Subcutaneous preadipocyte (primary cell): ENCODE measurements around the gene MYZAP. TPM values are rescaled to one million over a fixed set of nuclear protein-coding genes. Genes with fewer than 3 reads are reported as not detected.

Source experiments
- total RNA-seq: library from RNA; depleted of rRNA; stranded (reverse); fragments of >200 nt; gene quantifications from 2 replicates; pipeline ENCODE4 v1.2.3, GENCODE V29; 2012

Gene MYZAP
- total RNA-seq: under 0.01 and 0.59 TPM in 2 replicates

DNA sequence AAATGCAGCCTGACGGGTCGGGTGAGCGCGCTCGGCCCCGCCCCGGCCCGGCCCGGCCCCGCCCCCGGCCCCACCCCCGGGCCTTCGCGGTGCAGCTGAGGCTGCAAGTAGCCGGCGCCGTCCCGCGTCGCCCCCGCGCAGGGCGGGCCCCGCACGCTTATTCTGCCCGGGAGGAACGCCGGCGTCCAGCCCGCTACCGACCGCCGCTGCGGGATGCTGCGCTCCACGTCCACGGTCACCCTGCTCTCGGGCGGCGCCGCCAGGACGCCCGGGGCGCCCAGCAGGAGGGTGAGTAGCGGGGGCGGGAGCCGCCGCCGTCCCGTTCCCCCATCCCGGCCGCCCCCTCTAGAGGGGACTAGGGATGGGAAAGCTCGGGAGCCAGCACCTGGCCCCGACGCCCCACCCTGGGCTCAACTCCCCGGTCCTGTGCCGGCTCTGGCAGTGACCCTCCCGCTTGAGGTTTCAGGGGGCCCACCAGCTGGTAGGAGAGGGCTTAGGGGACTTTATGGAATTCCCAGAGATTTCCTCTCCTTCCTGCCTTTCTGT lies at the start of gene MYZAP:
MYZAP (plus strand) TSS at position 83 of the 546 bp plus-strand sequence; CDS start at position 214, 131 bp downstream.

DNA sequence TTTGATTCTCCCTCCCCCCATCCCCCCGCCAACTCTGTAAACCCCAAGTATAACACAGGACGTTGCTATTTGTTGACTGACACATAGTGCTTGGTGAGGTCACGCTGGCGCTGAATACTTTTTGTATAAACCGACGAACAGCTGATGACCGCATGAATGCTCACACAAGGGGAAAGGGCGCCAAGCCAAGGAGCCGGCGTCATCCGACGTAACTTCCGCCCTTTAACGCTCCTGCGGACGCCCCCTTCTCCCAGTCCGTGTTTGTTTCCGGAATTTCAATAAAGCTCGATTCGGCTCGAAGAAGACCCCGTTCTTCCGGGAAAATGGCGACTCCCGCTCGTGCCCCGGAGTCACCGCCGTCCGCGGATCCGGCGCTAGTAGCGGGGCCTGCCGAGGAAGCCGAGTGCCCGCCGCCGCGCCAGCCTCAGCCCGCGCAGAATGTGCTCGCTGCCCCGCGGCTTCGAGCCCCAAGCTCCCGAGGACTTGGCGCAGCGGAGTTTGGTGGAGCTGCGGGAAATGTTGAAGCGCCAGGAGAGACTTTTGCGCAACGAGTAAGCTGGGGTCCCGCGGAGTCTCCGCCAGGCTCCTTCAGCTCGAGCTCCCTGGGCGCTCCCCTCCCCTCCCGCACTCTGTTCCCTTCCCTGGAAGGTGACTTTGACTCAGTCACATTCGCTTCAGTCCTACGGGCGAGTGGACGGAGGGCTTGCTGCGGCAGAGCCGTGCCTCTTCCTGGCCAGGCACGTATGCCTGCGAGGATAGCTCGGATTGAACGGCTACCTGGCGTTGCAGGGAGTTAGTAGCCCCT lies 114.9 kb downstream of the MYZAP start, which contains the start of gene POLR2M:
POLR2M (plus strand) TSS at position 310 of the 805 bp plus-strand sequence; CDS start at position 439, 129 bp downstream.

Other genes with a start within 250 kb of the MYZAP start
- gene CGNL1, start 215.4 kb upstream of the MYZAP start, total RNA-seq: under 0.01 TPM in 1 of 2 replicates, not detected in the other
- gene POLR2M, start 114.8 kb downstream of the MYZAP start, total RNA-seq: 196 and 333 TPM in 2 replicates